ENCODE data around the gene SLC6A12.

Gene SLC6A12

GRCh38 chr12:214003-214741 is at the start of gene SLC6A12:
TSS of gene SLC6A12 (minus strand) at chr12:214157. CDS start at chr12:209986, 4,171 bp downstream.
- no peak for TF ChIP-seq ZNF274 (IDR thresholded peaks at IDR 0.05; ENCODE audit: low read depth, low read length)
- no peak within 1 kb of the TSS for H3K4me3 ChIP-seq (ENCODE audit: low read length)

GRCh38 chr12:263574-263973 is 49.6 kb upstream of the SLC6A12 start:
- H3K4me3 ChIP-seq (ENCODE audit: low read length), result no peak overlapping the region
- TF ChIP-seq ZNF274 (IDR thresholded peaks at IDR 0.05; ENCODE audit: low read depth, low read length), result no peak

- H3K4me3 ChIP-seq (ENCODE audit: low read length), result no peak within 1 kb of the TSS
- TF ChIP-seq ZNF274 (IDR thresholded peaks at IDR 0.05; ENCODE audit: low read depth, low read length), result no peak
These were observed 48.9 kb upstream of the SLC6A12 start, which contains the start of gene SLC6A13 for GRCh38 chr12:262817-263216. TSS of gene SLC6A13 (minus strand) at chr12:262836. CDS start at chr12:260052, 2,784 bp downstream.

- H3K4me3 ChIP-seq (ENCODE audit: low read length), result no peak overlapping the region
- TF ChIP-seq ZNF274 (IDR thresholded peaks at IDR 0.05; ENCODE audit: low read depth, low read length), result no peak
These were observed 48.2 kb upstream of the SLC6A12 start for GRCh38 chr12:262113-262512.

GRCh38 chr12:257521-258321 is 43.8 kb upstream of the SLC6A12 start:
- H3K4me3 ChIP-seq (ENCODE audit: low read length), result no peak overlapping the region
- TF ChIP-seq ZNF274 (IDR thresholded peaks at IDR 0.05; ENCODE audit: low read depth, low read length), result no peak

- H3K4me3 ChIP-seq (ENCODE audit: low read length), result no peak overlapping the region
- no peak for TF ChIP-seq ZNF274 (IDR thresholded peaks at IDR 0.05; ENCODE audit: low read depth, low read length)
These were observed 43.0 kb upstream of the SLC6A12 start for GRCh38 chr12:256958-257357.

- no peak overlapping the region for H3K4me3 ChIP-seq (ENCODE audit: low read length)
- TF ChIP-seq ZNF274 (IDR thresholded peaks at IDR 0.05; ENCODE audit: low read depth, low read length), result no peak
These were observed 42.3 kb upstream of the SLC6A12 start for GRCh38 chr12:256225-256624.

- no peak overlapping the region for H3K4me3 ChIP-seq (ENCODE audit: low read length)
- no peak for TF ChIP-seq ZNF274 (IDR thresholded peaks at IDR 0.05; ENCODE audit: low read depth, low read length)
These were observed 41.0 kb upstream of the SLC6A12 start for GRCh38 chr12:254912-255311.

GRCh38 chr12:254039-254438 is 40.1 kb upstream of the SLC6A12 start:
- no peak for TF ChIP-seq ZNF274 (IDR thresholded peaks at IDR 0.05; ENCODE audit: low read depth, low read length)

GRCh38 chr12:253116-253831 is 39.3 kb upstream of the SLC6A12 start:
- no peak overlapping the region for H3K4me3 ChIP-seq (ENCODE audit: low read length)

More at GRCh38 chr12:254039-254438, 40.1 kb upstream of the SLC6A12 start:
- no peak overlapping the region for H3K4me3 ChIP-seq (ENCODE audit: low read length)

GRCh38 chr12:252636-253035 is 38.7 kb upstream of the SLC6A12 start:
- no peak for TF ChIP-seq ZNF274 (IDR thresholded peaks at IDR 0.05; ENCODE audit: low read depth, low read length)
- H3K4me3 ChIP-seq (ENCODE audit: low read length), result no peak overlapping the region

More at GRCh38 chr12:253116-253831, 39.3 kb upstream of the SLC6A12 start:
- no peak for TF ChIP-seq ZNF274 (IDR thresholded peaks at IDR 0.05; ENCODE audit: low read depth, low read length)

- TF ChIP-seq ZNF274 (IDR thresholded peaks at IDR 0.05; ENCODE audit: low read depth, low read length), result no peak
- H3K4me3 ChIP-seq (ENCODE audit: low read length), result no peak overlapping the region
These were observed 33.3 kb upstream of the SLC6A12 start for GRCh38 chr12:247271-247670.

GRCh38 chr12:243381-243780 is 29.4 kb upstream of the SLC6A12 start:
- no peak for TF ChIP-seq ZNF274 (IDR thresholded peaks at IDR 0.05; ENCODE audit: low read depth, low read length)
- no peak overlapping the region for H3K4me3 ChIP-seq (ENCODE audit: low read length)

- H3K4me3 ChIP-seq (ENCODE audit: low read length), result no peak overlapping the region
- no peak for TF ChIP-seq ZNF274 (IDR thresholded peaks at IDR 0.05; ENCODE audit: low read depth, low read length)
These were observed 28.5 kb upstream of the SLC6A12 start for GRCh38 chr12:242496-242895.
